ENCODE data around the gene CFAP99.

CFAP99 gene

DNA sequence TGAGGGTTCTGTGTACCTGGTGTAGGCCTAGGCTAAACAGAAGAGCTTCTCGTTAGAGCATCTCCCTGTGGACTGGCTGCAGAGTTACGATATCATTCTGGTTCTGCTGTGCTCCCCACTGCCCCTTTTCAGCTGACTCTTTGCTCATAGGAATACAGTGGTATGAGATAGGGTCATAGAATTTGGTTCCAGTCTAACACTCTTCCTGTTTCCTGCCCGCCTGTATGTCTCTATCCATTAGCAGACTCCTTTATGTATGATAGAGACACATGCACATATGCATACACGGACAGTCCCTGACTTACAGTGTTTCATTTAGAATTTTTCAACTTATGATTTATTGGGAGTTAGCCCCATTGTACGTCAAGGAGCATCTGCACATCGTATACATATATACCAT is 65.4 kb downstream of the CFAP99 start:
- H3K9ac ChIP-seq (ENCODE audit: low read depth, low read length), result no peak overlapping the region
- ATAC-seq (ENCODE audit: insufficient read depth, low read depth), result no peak
- H3K4me1 ChIP-seq (ENCODE audit: insufficient read depth, low read length), result no peaks in the 10 kb centered on the region
- peaks cover 100% of the 10 kb centered on the region for H3K79me2 ChIP-seq (ENCODE audit: insufficient read depth, low read length)
- TF ChIP-seq, protein P1, sequence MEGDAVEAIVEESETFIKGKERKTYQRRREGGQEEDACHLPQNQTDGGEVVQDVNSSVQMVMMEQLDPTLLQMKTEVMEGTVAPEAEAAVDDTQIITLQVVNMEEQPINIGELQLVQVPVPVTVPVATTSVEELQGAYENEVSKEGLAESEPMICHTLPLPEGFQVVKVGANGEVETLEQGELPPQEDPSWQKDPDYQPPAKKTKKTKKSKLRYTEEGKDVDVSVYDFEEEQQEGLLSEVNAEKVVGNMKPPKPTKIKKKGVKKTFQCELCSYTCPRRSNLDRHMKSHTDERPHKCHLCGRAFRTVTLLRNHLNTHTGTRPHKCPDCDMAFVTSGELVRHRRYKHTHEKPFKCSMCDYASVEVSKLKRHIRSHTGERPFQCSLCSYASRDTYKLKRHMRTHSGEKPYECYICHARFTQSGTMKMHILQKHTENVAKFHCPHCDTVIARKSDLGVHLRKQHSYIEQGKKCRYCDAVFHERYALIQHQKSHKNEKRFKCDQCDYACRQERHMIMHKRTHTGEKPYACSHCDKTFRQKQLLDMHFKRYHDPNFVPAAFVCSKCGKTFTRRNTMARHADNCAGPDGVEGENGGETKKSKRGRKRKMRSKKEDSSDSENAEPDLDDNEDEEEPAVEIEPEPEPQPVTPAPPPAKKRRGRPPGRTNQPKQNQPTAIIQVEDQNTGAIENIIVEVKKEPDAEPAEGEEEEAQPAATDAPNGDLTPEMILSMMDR (IDR thresholded peaks at IDR 0.05; ENCODE audit: borderline replicate concordance, extremely low read depth, low read length, poor library complexity, severe bottlenecking), result no peak
- TF ChIP-seq EZH2 (IDR thresholded peaks at IDR 0.05; ENCODE audit: borderline replicate concordance, low read depth, low read length, severe bottlenecking), result no peak
- H3K4me3 ChIP-seq (ENCODE audit: low read depth in 1 of 2, low read length in 2 of 2), result no peak overlapping the region
- peaks cover 96% of the 10 kb centered on the region for H4K20me1 ChIP-seq (ENCODE audit: insufficient read depth, low read length)
- H3K4me2 ChIP-seq (ENCODE audit: insufficient read depth, low read length), result 0 out of 2 replicates have a peak overlapping the region, but pooled peaks have one; percentile 16
- no peak for DNase-seq
- peaks cover 46% of the 10 kb centered on the region for H3K36me3 ChIP-seq (ENCODE audit: insufficient read depth, low read length)
- H3K27me3 ChIP-seq (ENCODE audit: insufficient read depth, low read length, poor library complexity), result no peaks in the 10 kb centered on the region
- H2AFZ ChIP-seq (ENCODE audit: low read depth, low read length), result no peak overlapping the region
- H3K9me3 ChIP-seq (ENCODE audit: insufficient read depth, low read length, severe bottlenecking), result no peaks in the 10 kb centered on the region
- no peak overlapping the region for H3K27ac ChIP-seq (ENCODE audit: low read length)

DNA sequence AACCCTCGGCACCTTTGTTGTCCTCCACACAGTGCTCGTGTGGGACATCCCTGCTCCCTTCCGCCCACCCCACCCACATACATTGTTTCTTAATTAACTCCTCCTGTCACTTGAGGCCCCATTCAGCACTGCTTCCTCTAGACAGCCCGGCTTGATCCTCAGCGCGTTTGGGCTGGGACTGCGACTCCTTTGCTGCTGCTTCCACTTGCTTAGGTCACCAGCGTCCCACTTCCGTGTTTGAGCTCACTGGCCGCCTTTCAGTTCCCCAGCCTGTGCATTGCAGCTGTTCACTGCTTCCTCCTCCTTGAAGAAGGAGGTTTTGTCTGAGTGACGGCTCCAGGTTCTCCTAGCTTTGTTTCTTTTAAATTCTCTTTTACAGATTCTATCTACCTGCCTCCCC is 66.2 kb downstream of the CFAP99 start:
- peaks cover 100% of the 10 kb centered on the region for H3K79me2 ChIP-seq (ENCODE audit: insufficient read depth, low read length)
- H3K4me2 ChIP-seq (ENCODE audit: insufficient read depth, low read length), result no peak overlapping the region
- H3K27ac ChIP-seq (ENCODE audit: low read length), result no peak overlapping the region
- DNase-seq (no peak), ATAC-seq (ENCODE audit: insufficient read depth, low read depth) (no peak)
- H3K27me3 ChIP-seq (ENCODE audit: insufficient read depth, low read length, poor library complexity), result no peaks in the 10 kb centered on the region
- H3K9me3 ChIP-seq (ENCODE audit: insufficient read depth, low read length, severe bottlenecking), result no peaks in the 10 kb centered on the region
- no peaks in the 10 kb centered on the region for H3K4me1 ChIP-seq (ENCODE audit: insufficient read depth, low read length)
- H3K9ac ChIP-seq (ENCODE audit: low read depth, low read length), result no peak overlapping the region
- peaks cover 96% of the 10 kb centered on the region for H4K20me1 ChIP-seq (ENCODE audit: insufficient read depth, low read length)
- H3K4me3 ChIP-seq (ENCODE audit: low read depth in 1 of 2, low read length in 2 of 2), result no peak overlapping the region
- TF ChIP-seq, protein P1 (IDR thresholded peaks at IDR 0.05; ENCODE audit: borderline replicate concordance, extremely low read depth, low read length, poor library complexity, severe bottlenecking), result no peak
- no peak for TF ChIP-seq EZH2 (IDR thresholded peaks at IDR 0.05; ENCODE audit: borderline replicate concordance, low read depth, low read length, severe bottlenecking)
- peaks cover 54% of the 10 kb centered on the region for H3K36me3 ChIP-seq (ENCODE audit: insufficient read depth, low read length)
- H2AFZ ChIP-seq (ENCODE audit: low read depth, low read length), result no peak overlapping the region

DNA sequence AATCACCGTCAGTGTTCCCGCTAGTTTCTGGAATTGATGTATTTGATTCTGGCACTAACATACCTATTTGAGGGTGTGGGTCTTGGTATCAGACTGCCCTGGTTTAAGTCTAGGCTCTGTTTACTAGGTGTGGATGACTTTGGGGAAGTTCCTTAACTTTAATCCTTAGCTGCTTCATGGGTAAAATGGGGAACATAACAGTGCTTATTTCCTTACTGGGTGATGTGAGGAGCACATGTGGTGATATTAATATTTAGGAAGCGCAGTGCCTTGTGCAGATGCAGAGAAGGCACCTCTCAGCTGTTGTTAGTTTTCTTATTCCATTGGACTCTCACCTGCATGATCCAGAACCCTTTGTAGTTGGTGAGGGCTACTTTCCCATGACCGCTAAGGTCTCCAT is 67.2 kb downstream of the CFAP99 start:
- Histone ChIP-seq H3K4me2 (ENCODE audit: insufficient read depth, low read length) (no peak overlapping the region), H3K27ac (ENCODE audit: low read length) (no peak overlapping the region), H3K36me3 (ENCODE audit: insufficient read depth, low read length) (peaks cover 57% of the 10 kb centered on the region), H3K9ac (ENCODE audit: low read depth, low read length) (no peak overlapping the region), H2AFZ (ENCODE audit: low read depth, low read length) (no peak overlapping the region), H3K4me1 (ENCODE audit: insufficient read depth, low read length) (no peaks in the 10 kb centered on the region), H3K27me3 (ENCODE audit: insufficient read depth, low read length, poor library complexity) (no peaks in the 10 kb centered on the region), H3K4me3 (ENCODE audit: low read depth in 1 of 2, low read length in 2 of 2) (no peak overlapping the region), H4K20me1 (ENCODE audit: insufficient read depth, low read length) (peaks cover 96% of the 10 kb centered on the region), H3K79me2 (ENCODE audit: insufficient read depth, low read length) (peaks cover 100% of the 10 kb centered on the region), H3K9me3 (ENCODE audit: insufficient read depth, low read length, severe bottlenecking) (no peaks in the 10 kb centered on the region)
- TF ChIP-seq, protein P1 (IDR thresholded peaks at IDR 0.05; ENCODE audit: borderline replicate concordance, extremely low read depth, low read length, poor library complexity, severe bottlenecking), result no peak
- no peak for TF ChIP-seq EZH2 (IDR thresholded peaks at IDR 0.05; ENCODE audit: borderline replicate concordance, low read depth, low read length, severe bottlenecking)
- ATAC-seq (ENCODE audit: insufficient read depth, low read depth) (no peak), DNase-seq (no peak)

DNA sequence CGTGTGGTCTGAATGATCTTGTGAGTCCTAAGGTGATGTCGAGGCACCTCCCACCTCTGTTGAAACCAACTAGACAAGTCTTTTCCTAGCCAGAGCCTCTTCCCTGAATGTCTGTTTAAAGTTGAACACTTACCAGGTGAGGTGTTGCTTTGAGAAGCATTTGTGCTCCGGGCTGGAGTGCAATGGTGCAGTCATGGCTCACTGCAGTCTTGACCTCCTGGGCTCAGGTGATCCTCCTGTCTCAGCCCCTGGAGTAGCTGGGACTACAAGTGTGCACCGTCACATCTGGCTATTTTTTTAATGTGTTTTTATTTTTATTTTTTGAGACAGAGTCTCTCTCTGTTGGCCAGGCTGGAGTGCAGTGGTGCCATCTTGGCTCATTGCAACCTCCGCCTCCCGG is 68.2 kb downstream of the CFAP99 start:
- Histone ChIP-seq H3K36me3 (ENCODE audit: insufficient read depth, low read length) (peaks cover 64% of the 10 kb centered on the region), H2AFZ (ENCODE audit: low read depth, low read length) (no peak overlapping the region), H4K20me1 (ENCODE audit: insufficient read depth, low read length) (peaks cover 93% of the 10 kb centered on the region), H3K4me1 (ENCODE audit: insufficient read depth, low read length) (no peaks in the 10 kb centered on the region), H3K27me3 (ENCODE audit: insufficient read depth, low read length, poor library complexity) (no peaks in the 10 kb centered on the region), H3K4me2 (ENCODE audit: insufficient read depth, low read length) (no peak overlapping the region), H3K4me3 (ENCODE audit: low read depth in 1 of 2, low read length in 2 of 2) (no peak overlapping the region), H3K79me2 (ENCODE audit: insufficient read depth, low read length) (peaks cover 100% of the 10 kb centered on the region), H3K27ac (ENCODE audit: low read length) (no peak overlapping the region), H3K9ac (ENCODE audit: low read depth, low read length) (no peak overlapping the region), H3K9me3 (ENCODE audit: insufficient read depth, low read length, severe bottlenecking) (no peaks in the 10 kb centered on the region)
- ATAC-seq (ENCODE audit: insufficient read depth, low read depth), result no peak
- DNase-seq, result no peak
- TF ChIP-seq, protein P1 (IDR thresholded peaks at IDR 0.05; ENCODE audit: borderline replicate concordance, extremely low read depth, low read length, poor library complexity, severe bottlenecking), result no peak
- no peak for TF ChIP-seq EZH2 (IDR thresholded peaks at IDR 0.05; ENCODE audit: borderline replicate concordance, low read depth, low read length, severe bottlenecking)
